Chondrocyte (in vitro differentiated cells): ENCODE results near the gene MRGPRX1. TPM values are rescaled to one million over a fixed set of nuclear protein-coding genes. Genes with fewer than 3 reads are reported as not detected.

Experiments used
- DNase-seq: peaks from one replicate; pipeline ENCODE4 v3.0.0; 2021; ENCODE audit warnings: mixed read lengths, low spot score
- H3K27ac Mint-ChIP-seq: one replicate; pipeline ENCODE4 v1.8.0; 2021; ENCODE audit warnings: mild to moderate bottlenecking, moderate library complexity, mixed read lengths; ENCODE audit not compliant: unreplicated experiment
- H3K27me3 Mint-ChIP-seq: 2 replicates; pipeline ENCODE4 v1.8.0; 2021; ENCODE audit warnings: low read depth, mixed read lengths
- H3K36me3 Mint-ChIP-seq: 2 replicates; pipeline ENCODE4 v1.8.0; 2021; ENCODE audit warnings: low read depth, mixed read lengths
- H3K4me1 Mint-ChIP-seq: 2 replicates; pipeline ENCODE4 v1.8.0; 2021; ENCODE audit warnings: low read depth, mild to moderate bottlenecking, mixed read lengths
- H3K4me3 Mint-ChIP-seq: one replicate; pipeline ENCODE4 v1.8.0; 2021; ENCODE audit warnings: mild to moderate bottlenecking, moderate library complexity, mixed read lengths; ENCODE audit not compliant: unreplicated experiment
- H3K9me3 Mint-ChIP-seq: 2 replicates; pipeline ENCODE4 v1.8.0; 2021; ENCODE audit warnings: low read depth, mixed read lengths
- CTCF ChIP-seq: fragments of 200-600 bp; sonication (generic); IDR thresholded peaks from 2 replicates; pipeline ENCODE4 v1.5.0; 2021; ENCODE audit warnings: antibody characterized with exemption, mild to moderate bottlenecking, moderate library complexity
- total RNA-seq: library from RNA; stranded (reverse); gene quantifications from 3 replicates; pipeline ENCODE4 v1.2.1, GENCODE V29; 2021

The MRGPRX1 gene
- total RNA-seq, 1 donor from 2014 or later = not detected

GRCh38 chr11:18890615-18891014 is 48.6 kb downstream of the MRGPRX1 start:
- Mint-ChIP-seq H3K27ac (no peak overlapping the region), H3K36me3 (no peaks in the 10 kb centered on the region), H3K4me3 (no peak overlapping the region), H3K4me1 (no peaks in the 10 kb centered on the region), H3K27me3 (peaks cover 9% of the 10 kb centered on the region), H3K9me3 (peaks cover 15% of the 10 kb centered on the region)
- TF ChIP-seq CTCF = no peak
- no peak for DNase-seq

Other genes starting within 250 kb of the MRGPRX1 start
- 3.1 to 3.6 TPM (median 3.5 TPM) in 3 replicates for gene TMEM86A, start 240.6 kb downstream of the MRGPRX1 start, total RNA-seq
- not detected in 3 replicates for gene IGSF22, start 213.2 kb downstream of the MRGPRX1 start, total RNA-seq
- gene PTPN5, start 147.6 kb downstream of the MRGPRX1 start, total RNA-seq = not detected in 3 replicates
- gene MRGPRX2, start 121.3 kb upstream of the MRGPRX1 start, total RNA-seq = not detected in 3 replicates
- 8.1 to 10.3 TPM (median 9.9 TPM) in 3 replicates for gene ZDHHC13, start 177.8 kb upstream of the MRGPRX1 start, total RNA-seq